Right renal cortex interstitium (tissue), 3 donors: Measurements from ENCODE around the gene ZNF350. TPM values are rescaled to one million over a fixed set of nuclear protein-coding genes. Genes with fewer than 3 reads are reported as not detected.
"Not testable (repeated sequence)": the region's sequence is repeated elsewhere in the genome, so short reads cannot be mapped to it uniquely, and the experiment has no call there.

ENCODE experiments used
- DNase-seq, 3 donors: peaks; one replicate each; pipeline ENCODE4 v3.0.0-alpha.2; 2013; ENCODE audit warnings: low read depth in 3 of 3, low spot score in 2 of 3
- polyA plus RNA-seq, 3 donors: library from polyadenylated mRNA; unstranded; fragments of 120-200 nt; gene quantifications; one replicate each; pipeline ENCODE4 v1.2.1, GENCODE V29; 2013; ENCODE audit not compliant: insufficient read length in 3 of 3

ZNF350 gene
- polyA plus RNA-seq: 10 to 100 TPM; 18.8 to 22.8 (median 21.5) TPM

GRCh38 chr19:51986309-51987291 lies at the start of gene ZNF350:
Gene ZNF350 (minus strand): TSS chr19:51986840. CDS start chr19:51974360, 12,480 bp downstream.
- DNase-seq: peak; percentile 86 to 94 (median 90)

GRCh38 chr19:52034051-52034728 lies 47.5 kb upstream of the ZNF350 start:
- no peak for DNase-seq

- no peak for DNase-seq
Measured at GRCh38 chr19:52028780-52029123, 42.1 kb upstream of the ZNF350 start.

GRCh38 chr19:52028027-52028779 lies 41.6 kb upstream of the ZNF350 start, which contains the start of gene ZNF614:
Gene ZNF614 (minus strand): TSS chr19:52028379. CDS start chr19:52025745, 2,634 bp downstream.
- DNase-seq: peak; percentile 87 to 91 (median 91)

DNA sequence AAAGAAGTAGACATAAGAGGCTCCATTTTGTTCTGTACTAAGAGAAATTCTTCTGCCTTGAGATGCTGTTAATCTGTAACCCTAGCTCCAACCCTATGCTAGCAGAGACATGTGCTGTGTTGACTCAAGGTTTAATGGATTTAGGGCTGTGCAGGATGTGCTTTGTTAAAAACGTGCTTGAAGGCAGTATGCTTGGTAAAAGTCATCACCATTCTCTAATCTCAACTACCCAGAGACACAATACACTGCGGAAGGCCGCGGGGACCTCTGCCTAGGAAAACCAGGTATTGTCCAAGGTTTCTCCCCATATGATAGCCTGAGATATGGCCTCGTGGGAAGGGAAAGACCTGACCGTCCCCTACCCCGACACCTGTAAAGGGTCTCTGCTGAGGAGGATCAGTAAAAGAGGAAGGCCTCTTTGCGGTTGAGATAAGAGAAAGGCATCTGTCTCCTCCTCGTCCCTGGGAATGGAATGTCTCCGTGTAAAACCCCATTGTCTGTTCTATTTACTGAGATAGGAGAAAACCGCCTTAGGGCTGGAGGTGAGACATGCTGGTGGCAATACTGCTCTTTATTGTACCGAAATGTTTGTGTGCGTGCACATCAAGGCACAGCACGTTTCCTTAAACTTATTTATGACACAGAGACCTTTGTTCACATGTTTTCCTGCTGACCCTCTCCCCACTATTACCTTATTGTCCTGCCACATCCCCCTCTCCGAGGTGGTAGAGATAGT lies 39.8 kb upstream of the ZNF350 start:
- DNase-seq: not testable (repeated sequence)

DNA sequence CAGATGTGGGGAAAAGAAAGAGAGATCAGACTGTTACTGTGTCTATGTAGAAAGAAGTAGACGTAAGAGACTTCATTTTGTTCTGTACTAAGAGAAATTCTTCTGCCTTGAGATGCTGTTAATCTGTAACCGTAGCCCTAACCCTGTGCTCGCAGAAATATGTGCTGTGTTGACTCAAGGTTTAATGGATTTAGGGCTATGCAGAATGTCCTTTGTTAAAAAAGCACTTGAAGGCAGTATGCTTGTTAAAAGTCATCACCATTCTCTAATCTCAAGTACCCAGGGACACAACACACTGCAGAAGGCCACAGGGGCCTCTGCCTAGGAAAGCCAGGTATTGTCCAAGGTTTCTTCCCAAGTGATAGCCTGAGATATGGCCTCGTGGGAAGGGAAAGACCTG lies 37.8 kb upstream of the ZNF350 start:
- DNase-seq: not testable (repeated sequence)

DNA sequence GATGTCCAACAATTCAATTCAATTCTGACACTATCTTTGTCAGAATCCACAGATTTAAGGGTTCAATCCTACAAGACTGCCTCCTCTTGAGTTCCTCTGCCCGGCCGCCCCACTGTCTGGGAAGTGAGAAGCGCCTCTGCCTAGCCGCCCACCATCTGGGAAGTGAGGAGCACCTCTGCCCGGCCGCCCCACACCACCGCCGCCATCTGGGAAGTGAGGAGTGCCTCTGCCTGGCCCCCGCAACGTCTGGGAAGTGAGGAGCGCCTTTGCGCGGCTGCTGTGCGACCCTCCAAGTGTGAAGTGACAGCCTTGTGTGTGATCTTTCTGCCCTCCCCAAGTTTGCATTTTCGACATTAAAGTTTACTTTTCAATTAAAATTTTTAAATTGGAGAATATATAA lies 35.6 kb upstream of the ZNF350 start:
- no peak for DNase-seq

DNA sequence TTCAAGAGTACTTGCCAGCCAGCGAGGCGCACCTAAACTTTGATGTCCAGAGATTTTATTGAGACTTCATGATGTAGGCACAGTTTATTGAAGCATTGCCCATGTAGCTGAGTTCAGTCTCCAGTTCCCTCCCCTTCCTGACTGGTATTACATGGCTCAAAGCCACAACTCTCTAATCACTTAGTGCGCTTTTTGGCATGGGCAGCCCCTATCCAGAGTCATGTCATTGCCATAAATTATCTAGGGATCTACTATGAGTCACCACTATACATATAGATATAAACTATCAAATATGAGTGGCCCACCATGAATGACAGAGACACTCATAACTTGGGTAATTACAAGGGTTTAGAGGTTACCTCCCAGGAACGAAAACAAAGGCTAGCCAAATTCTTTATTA lies 33.9 kb upstream of the ZNF350 start:
- DNase-seq: no peak

GRCh38 chr19:52010674-52011073 lies 24.0 kb upstream of the ZNF350 start:
- DNase-seq: no peak

DNA sequence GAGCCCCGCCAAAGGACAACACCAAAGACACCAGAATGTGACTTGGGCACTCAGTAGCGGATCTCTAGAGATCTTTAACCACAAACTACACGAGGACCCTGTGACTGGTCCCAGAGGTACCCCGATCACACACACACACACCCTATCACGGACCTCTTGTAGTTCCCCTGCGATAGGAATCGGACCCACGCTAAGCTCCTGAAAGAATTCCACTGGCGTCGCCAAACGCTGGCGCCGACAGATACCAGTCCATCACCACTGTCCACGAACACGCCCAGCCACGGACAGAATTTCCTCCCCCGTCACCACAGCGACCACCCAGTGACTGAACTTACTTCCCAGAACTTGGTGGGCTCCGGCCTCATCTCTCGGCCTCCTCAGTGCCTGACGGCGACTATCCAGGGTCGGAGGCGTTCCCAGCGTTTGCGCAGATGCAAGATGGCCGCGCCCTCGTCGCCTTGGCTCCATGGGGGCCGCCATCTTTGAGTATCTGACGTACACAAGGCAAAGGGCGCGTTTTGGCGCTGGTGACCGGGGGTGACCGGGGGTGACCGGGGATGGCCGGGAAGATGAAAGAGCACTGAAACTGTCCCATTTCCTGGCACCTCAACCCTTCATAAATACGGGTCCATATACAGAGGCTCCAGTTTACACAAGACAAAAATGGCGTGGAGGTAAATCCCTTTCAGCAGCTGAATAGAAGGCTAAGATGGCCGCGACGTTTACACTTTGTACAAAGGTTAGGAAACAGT lies 21.3 kb upstream of the ZNF350 start, which contains the start of gene ZNF615:
Gene ZNF615 (minus strand): TSS at position 406 of the 752 bp plus-strand sequence. CDS start 4,500 bp downstream, outside the sequence.
- DNase-seq: peak; percentile 84 to 87 (median 85)

DNA sequence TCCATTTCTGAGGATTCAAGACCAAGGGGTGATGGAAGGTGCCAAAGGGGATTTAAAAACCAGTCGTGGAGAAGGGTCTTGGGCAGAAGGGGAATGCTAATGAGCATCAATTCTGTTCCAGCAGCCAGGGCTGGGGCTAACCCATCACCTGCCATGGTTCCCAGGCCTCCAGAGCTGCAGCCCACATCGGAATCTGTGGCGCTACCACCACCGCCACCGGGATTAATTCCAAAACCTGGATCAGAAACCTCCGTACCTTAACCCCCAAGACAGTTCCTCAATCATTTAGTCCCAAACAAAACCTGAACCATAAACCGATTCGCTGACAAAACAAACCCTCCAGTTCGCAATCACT lies 20.8 kb upstream of the ZNF350 start:
- DNase-seq: peak in 1 of 3 donors; percentile 23

DNA sequence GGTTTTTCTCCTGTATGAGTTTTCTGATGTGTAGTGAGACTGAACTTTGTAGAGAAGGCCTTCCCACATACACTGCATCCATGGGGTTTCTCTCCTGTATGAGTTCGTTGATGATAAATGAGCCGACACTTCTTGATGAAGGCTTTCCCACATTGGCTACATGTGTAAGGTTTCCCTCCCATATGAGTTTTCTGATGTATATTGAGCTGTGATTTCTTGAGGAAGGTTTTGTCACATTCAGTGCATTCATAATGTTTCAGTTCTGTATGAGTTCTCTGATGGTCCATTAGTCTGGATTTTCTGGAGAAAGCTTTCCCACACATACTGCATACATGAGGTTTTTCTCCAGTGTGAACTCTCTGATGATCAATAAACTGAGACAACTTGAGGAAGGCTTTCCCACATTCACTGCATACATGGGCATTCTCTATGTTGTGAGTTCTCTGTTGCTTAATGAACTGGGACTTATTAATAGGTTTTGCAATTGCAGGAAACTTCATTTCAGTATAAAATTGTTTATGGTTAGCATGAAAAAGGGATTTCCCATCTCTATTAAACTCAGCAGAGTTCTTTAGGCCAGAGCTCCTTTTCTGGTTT lies 7.5 kb upstream of the ZNF350 start:
- DNase-seq: no peak

DNA sequence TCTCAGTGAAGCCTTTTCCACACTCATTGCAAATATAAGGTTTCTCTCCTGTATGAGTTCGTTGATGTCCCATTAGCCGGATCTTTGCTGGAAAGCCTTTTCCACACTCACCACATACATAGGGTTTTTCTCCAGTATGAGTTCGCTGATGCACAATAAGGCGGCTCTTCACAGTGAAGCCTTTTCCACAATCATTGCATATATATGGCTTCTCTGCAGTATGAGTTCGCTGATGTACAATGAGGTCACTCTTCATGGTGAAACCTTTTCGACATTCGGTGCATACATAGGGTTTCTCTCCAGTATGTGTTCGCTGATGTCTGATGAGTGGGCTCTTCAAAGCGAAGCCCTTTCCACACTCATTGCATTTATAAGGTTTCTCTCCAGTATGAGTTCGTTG lies 6.8 kb upstream of the ZNF350 start:
- no peak for DNase-seq

- DNase-seq: no peak
Measured at GRCh38 chr19:51983361-51983760, 3.3 kb downstream of the ZNF350 start.

DNA sequence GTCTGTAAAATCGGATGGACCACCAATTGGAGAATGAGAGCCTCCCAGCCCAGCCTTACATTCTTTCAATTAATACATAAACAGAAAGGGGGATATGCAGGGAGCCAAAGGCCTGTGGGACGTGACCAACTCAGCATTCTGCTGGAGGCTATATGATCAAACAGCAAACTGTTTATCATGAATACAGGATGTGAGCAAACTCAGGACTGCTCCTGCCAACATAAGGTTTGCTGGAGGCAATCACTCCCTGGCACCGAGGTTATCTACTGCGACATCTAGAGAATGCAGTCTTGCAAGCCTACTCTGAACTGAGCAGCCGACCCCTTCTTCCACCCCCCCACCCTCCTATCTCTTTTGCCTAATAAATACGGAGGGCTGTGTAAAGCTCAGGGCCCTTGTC lies 5.7 kb downstream of the ZNF350 start:
- DNase-seq: not testable (repeated sequence)

DNA sequence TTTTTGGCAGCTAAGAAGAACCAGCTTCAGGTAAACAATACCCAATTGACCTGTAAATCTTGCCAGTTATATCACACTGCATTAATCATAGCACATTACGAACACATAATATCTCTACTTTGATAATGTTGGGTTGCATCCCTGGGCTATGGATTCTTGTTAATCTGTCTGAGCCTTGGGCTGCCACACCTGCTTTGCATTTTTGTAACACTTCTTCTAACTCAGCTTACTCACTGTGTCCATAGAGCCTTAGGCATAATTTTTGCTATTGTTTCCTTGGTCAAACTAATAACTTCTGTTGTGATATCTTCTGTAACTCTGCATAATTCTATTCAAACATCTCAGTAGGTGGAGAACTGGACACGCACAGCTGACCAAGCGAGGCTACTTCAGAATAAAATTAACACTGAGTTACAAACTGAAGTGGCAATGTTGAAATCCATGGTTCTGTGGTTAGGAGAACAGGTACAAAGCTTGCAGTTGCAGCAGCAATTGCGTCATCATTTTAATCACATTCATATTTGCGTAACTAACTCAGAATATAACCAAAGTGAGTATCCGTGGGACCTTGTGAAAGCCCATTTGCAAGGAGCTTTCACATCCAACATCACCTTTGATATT lies 6.4 kb downstream of the ZNF350 start:
- DNase-seq: no peak

- DNase-seq: no peak
Measured at GRCh38 chr19:51978882-51979281, 7.8 kb downstream of the ZNF350 start.

DNA sequence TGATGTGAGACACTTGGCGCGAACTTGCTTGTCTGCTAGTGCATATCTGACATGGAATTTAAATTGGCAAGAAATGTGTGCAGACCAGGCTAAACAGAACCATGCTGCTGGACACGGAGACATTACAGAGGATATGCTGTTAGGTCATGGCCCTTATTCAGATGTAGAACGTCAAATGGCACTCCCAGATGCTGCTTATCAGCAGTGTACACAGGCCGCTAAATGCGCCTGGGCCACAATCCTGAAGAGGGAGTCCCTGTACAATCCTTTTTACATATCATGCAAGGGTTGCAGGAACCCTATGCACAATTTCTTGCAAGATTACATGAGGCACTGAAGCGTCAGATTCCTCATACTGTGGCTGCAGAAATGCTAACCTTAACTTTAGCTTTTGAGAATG lies 9.3 kb downstream of the ZNF350 start:
- no peak for DNase-seq

DNA sequence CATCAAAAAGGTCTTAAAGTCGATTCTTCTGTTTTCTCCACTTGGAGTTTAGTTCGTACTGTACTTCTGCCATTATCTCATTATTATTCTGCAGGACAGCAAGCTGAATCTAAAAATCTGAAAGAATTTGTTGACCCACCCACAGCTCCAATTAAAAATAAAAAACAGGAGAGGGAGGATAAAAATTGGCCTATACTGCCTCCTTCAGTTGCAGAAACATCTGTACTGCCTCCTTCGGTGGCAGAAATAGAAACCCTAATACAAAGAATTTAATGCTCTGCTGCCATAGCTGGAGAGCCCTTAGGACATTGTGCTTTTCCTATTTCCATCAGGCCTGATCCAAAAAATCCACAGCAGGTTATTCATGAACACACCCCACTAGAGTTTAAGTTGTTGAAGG lies 9.8 kb downstream of the ZNF350 start:
- no peak for DNase-seq
